Mononuclear cell (primary cell): Measurements from ENCODE around the gene RPL10A. TPM values are rescaled to one million over a fixed set of nuclear protein-coding genes. Genes with fewer than 3 reads are reported as not detected.
"Not testable (repeated sequence)": the region's sequence is repeated elsewhere in the genome, so short reads cannot be mapped to it uniquely, and the experiment has no call there.

Source experiments
- H3K27me3 ChIP-seq: 2 replicates; pipeline ENCODE4 v1.6.0; 2011; ENCODE audit warnings: low read length, control low read depth; ENCODE audit not compliant: insufficient read depth
- H3K4me1 ChIP-seq: 2 replicates; pipeline ENCODE4 v1.5.1; 2011; ENCODE audit warnings: mild to moderate bottlenecking, low read length, control low read depth; ENCODE audit not compliant: insufficient read depth
- H3K4me3 ChIP-seq: 2 replicates; pipeline ENCODE4 v1.5.1; 2011; ENCODE audit warnings: mild to moderate bottlenecking, low read length, moderate library complexity
- H3K9me3 ChIP-seq: 2 replicates; pipeline ENCODE4 v1.5.1; 2011; ENCODE audit warnings: low read depth, mild to moderate bottlenecking, control low read depth, low read length
- total RNA-seq: library from RNA; depleted of rRNA; stranded (reverse); fragments of >200 nt; gene quantifications from one replicate; pipeline ENCODE4 v1.2.3, GENCODE V29; 2012

RPL10A gene
- total RNA-seq, 1 donor, result 1,708 TPM

DNA sequence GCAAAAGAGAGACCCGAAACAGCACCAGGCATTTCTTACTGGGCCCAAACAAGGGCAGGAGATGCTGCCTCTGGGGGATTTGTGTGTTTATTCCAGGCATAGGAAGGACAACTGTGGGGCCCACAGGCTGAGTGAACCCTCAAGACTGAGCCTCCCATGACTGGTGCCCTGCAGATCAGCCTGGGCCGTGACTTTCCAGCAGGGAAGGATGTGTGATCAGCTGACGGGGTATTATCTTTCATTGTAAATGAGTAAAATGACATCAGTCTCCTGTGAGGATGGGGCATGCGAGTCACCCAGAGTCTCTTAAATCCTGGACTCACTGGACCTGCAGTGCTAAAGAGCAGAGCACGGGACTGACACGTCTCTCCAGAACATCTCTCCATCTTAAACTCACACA, 32.6 kb downstream of the RPL10A start:
- Histone ChIP-seq H3K27me3 (peaks cover 35% of the 10 kb centered on the region), H3K9me3 (no peaks in the 10 kb centered on the region), H3K4me3 (no peak overlapping the region), H3K4me1 (peaks cover 13% of the 10 kb centered on the region)

DNA sequence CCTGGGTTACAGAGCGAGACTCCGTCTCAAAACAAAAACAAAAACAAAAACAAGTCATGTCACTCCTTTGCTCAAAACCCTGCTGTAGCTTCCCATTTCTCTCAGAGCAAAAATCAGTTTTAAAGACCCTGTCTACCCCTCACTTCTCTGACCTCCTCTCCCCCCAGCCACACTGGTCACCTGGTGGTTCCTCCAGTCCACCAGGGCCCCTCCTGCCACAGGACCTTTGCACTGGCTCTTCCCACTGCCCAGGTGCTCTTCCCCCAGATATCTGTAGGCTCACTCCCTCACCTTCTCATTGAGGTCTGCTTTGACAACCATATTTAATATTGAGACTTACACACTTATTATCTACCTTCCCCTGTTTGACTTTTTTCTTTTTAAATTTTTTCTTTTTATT, 33.6 kb downstream of the RPL10A start:
- peaks cover 13% of the 10 kb centered on the region for H3K4me1 ChIP-seq
- H3K4me3 ChIP-seq, result no peak overlapping the region
- H3K27me3 ChIP-seq, result peaks cover 32% of the 10 kb centered on the region
- no peaks in the 10 kb centered on the region for H3K9me3 ChIP-seq

DNA sequence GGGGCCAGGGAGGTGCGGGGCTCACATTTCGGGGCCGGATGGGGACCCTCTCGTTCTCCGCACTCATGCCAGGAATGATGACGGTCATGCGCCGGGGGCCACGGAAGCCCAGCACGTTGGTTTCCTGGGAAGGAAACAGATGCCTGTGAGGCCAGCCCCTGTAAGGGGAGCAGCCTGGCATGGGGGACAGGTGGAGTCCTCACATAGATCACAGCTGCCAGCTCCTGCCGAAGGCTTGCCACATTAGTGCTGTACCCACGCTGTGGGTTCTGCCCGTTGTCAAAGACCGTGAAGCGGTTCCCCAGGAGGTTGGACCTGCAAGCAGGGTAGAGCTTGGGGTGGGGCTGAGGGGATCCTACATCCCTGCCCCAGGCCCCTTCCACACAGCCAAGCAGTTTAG, 35.3 kb downstream of the RPL10A start:
- Histone ChIP-seq H3K9me3 (no peaks in the 10 kb centered on the region), H3K4me1 (peaks cover under 1% of the 10 kb centered on the region), H3K4me3 (no peak overlapping the region), H3K27me3 (peaks cover 26% of the 10 kb centered on the region)

DNA sequence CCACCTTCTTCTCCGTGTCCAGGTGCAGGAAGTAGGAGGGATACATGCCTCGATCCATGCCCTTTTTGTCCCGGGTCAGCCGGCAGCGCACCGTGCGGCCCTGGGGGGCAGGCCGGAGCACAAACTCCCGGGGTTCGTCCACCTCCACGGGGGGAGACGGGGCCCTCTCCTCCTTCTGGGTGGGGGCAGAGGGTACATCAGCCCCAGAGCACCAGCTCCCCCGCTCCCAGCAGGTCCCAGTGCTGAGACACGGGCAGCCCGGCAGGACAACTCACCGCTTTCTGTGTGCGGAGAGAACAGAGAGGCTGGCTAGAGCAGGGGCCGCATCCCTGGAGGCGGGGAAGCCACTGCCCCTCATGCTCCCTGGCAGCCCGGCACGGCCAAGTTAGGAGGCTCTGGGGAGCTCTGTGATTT, 37.8 kb downstream of the RPL10A start:
- H3K9me3 ChIP-seq, result no peaks in the 10 kb centered on the region
- no peaks in the 10 kb centered on the region for H3K4me1 ChIP-seq
- no peak overlapping the region for H3K4me3 ChIP-seq
- peaks cover 11% of the 10 kb centered on the region for H3K27me3 ChIP-seq

DNA sequence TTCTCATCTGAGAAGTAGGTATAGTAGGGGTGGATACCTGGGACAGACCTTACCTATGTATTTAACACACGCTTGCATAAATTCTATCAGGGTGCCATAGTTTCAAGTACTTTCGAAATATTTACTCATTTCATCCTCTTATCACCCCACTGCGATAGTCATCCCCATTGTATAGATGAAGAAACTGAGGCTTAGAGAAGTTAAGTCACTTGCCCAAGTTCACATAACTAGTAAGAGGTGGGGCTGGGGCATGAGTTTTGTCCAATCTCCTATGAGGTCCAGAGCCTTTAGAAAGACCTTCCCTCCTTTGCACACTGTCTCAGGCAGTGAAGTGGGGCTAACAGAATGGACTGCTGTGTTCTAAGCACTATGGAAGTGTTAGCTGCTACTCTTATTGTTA, 38.3 kb downstream of the RPL10A start:
- H3K4me1 ChIP-seq, result no peaks in the 10 kb centered on the region

DNA sequence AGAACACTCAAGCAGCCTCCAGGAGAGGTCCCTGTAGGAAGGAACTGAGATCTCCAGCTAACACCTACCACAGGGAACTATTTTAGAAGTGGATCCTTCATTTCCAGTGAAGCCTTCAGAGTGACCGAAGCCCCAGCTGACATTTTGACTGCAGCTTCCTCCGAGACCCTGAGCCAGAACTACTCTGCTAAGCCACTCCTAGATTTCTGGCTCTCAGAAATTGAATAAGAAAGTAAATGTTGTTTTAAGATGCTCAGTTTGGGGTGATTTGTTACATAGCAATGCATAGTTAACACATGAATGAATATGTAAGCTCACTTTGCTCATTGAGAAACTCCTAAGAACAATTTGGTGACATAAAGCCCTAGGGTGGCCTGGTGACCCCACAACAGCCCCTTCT, 39.0 kb downstream of the RPL10A start:
- Histone ChIP-seq H3K27me3 (peaks cover 15% of the 10 kb centered on the region), H3K4me1 (no peaks in the 10 kb centered on the region), H3K4me3 (no peak overlapping the region), H3K9me3 (no peaks in the 10 kb centered on the region)

More for the DNA sequence above, 38.3 kb downstream of the RPL10A start:
- Histone ChIP-seq H3K9me3 (no peaks in the 10 kb centered on the region), H3K4me3 (no peak overlapping the region), H3K27me3 (peaks cover 15% of the 10 kb centered on the region)

DNA sequence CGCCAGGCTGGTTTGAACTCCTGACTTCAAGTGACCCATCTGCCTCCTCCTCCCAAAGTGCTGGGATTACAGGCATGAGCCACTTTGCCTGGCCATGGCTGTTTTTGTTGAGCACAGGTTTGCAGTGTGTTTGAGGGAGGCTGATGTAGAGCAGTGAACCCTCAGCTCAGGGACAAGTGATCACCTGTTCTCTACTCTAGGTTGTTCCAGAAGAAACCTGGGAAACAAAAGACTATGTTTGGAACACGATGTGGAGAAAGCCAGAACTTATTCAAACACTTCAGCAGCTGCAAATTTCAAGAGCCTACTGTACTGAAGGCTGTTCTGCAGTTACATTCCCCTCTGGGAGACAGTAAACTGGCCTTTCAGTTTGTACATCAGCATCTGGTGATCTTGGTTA, 39.8 kb downstream of the RPL10A start:
- H3K4me3 ChIP-seq, result no peak overlapping the region
- no peaks in the 10 kb centered on the region for H3K9me3 ChIP-seq
- H3K27me3 ChIP-seq, result peaks cover 15% of the 10 kb centered on the region
- H3K4me1 ChIP-seq, result no peaks in the 10 kb centered on the region

DNA sequence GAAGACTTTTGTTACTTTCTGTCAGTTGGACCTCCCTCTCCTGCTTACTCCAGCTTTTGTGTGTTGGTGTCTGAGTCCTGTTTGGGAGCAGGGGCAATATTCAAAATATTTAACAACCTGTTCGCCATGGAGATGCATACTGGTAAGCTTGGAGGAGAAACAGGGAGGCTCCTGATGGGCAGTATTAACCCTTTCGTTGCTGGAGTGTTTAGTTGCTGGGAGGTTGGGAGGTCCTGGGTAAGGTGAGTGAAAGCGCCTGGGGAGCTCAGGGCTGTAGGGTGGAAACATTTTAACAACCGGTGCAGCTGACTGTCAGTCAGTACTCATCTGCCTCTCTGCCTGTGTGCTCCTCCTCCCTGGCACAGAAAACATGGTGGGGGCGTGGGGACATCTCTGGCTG, 40.3 kb downstream of the RPL10A start:
- no peak overlapping the region for H3K4me3 ChIP-seq
- H3K4me1 ChIP-seq, result no peaks in the 10 kb centered on the region
- no peaks in the 10 kb centered on the region for H3K9me3 ChIP-seq
- H3K27me3 ChIP-seq, result peaks cover 11% of the 10 kb centered on the region

DNA sequence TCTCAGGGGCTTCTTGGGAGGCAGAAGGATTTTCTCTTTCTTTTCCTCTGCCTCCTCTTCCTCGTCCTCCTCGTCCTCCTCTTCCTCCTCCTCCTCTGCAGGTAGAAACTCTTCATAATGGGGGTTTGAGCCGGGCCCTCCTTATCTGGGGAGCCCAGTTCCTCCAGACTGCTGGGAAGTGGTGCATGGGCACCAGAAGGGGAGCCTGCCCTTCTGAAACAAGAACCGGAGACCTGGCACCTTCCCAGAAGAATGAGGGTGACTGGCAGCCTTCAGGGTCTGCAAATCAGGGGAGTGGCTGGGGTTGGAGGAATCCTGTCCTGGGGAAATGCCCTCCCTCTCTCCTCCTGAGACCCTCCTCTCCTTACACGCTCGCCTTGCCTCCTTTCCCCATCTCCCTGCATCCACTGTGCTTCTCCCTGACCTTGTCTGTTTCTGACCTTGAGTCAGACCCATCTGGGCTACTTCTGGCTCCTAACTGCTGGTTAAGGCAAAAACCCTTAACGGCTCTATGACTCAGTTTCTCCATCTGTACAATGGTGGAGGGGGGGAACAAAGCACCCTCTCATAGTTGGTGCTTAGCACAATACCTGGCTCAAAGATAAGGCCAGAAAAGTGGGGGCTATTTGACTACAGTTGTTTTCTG, 42.8 kb downstream of the RPL10A start:
- Histone ChIP-seq H3K27me3 (peaks cover 9% of the 10 kb centered on the region), H3K4me1 (no peaks in the 10 kb centered on the region), H3K4me3 (no peak overlapping the region), H3K9me3 (no peaks in the 10 kb centered on the region)

DNA sequence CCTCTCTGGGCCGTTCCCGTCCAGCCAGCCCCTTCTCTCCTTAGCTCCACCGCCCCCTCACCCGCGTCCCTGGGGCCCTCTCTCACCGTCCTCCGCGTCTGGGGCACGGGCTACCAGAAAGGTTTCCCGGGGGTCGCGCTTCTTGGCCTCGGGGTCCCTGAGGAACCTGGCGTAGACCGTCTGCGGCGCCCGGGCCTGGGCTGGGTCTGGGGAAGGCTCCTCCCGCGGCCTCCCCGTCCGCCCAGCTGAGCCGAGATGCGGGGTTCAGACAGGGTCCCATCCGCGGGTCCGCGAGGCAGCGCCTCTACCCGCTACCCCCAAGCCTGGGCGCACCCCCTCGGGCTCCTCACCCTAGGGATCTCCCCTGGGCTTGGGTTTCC, 43.4 kb downstream of the RPL10A start:
- H3K4me3 ChIP-seq, result no peak overlapping the region
- peaks cover 9% of the 10 kb centered on the region for H3K27me3 ChIP-seq
- H3K4me1 ChIP-seq, result no peaks in the 10 kb centered on the region
- H3K9me3 ChIP-seq, result no peaks in the 10 kb centered on the region

DNA sequence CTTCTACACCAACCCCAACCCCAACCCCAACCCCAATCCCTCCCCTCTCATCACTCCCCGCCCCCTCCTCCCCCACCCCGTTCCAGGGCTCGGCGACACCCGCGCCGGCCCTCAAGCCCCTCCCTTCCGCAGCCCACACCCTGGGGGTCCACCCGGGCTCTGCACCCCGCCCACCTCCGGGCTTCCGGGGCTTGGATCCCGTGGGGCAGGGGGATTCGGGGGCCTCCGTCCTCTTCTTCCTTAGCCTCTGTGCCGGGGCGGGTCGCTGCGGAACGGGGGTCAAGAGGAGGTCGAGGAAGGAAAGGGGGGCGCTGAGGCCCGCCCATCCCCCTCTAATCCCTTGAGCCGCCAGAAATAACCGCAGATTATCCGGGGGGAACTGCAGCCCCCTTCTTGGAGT, 43.8 kb downstream of the RPL10A start:
- Histone ChIP-seq H3K9me3 (no peaks in the 10 kb centered on the region), H3K4me3 (no peak overlapping the region), H3K4me1 (no peaks in the 10 kb centered on the region), H3K27me3 (peaks cover 9% of the 10 kb centered on the region)

DNA sequence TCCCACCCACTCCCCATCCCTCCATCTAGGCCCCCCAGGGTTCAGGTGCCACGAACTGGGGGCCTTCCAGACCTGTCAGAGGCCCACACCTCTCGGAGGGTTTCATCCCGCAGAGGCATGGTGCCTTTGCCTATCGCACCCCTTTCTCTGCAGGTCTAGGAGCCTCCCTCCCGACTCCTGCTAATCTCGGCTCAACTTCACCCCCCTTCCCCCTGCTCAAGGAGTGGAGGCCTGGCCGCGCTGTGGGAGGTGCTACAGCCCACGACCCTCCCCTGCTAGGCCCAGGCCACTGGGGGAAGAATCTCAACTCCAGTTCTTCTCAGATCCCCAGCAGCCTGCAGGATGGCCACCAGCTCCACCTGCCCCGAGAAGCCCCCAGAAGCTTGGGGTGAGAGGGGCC, 44.5 kb downstream of the RPL10A start, which contains the start of gene TULP1:
TULP1 (minus strand) TSS at position 157 of the 400 bp plus-strand sequence; CDS start at position 119, 38 bp downstream.
- no peaks in the 10 kb centered on the region for H3K9me3 ChIP-seq
- H3K27me3 ChIP-seq, result peaks cover 9% of the 10 kb centered on the region
- H3K4me3 ChIP-seq, result no peak within 1 kb of the TSS

DNA sequence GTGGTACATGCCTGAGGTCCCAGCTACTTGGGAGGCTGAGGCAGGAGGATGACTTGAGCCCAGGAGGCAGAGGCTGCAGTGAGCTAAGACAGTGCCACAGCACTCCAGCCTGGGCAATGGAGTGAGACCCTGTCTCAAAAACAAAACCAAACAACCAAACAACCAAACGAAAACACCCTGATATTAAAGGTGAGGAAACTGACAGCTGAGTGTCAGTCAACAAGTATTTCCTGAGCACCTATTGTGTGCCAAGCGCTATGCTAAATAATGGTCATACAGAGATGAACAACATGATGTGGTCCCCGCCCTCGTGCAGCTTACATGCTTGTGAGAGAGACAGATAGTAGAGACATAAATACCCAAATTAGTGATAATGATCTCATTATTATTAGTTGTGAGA, 46.4 kb downstream of the RPL10A start:
- H3K4me3 ChIP-seq, result no peak overlapping the region
- H3K27me3 ChIP-seq, result peaks cover 9% of the 10 kb centered on the region
- H3K9me3 ChIP-seq, result no peaks in the 10 kb centered on the region
- H3K4me1 ChIP-seq, result no peaks in the 10 kb centered on the region

More for the DNA sequence above, 44.5 kb downstream of the RPL10A start, which contains the start of gene TULP1:
- no peaks in the 10 kb centered on the region for H3K4me1 ChIP-seq

DNA sequence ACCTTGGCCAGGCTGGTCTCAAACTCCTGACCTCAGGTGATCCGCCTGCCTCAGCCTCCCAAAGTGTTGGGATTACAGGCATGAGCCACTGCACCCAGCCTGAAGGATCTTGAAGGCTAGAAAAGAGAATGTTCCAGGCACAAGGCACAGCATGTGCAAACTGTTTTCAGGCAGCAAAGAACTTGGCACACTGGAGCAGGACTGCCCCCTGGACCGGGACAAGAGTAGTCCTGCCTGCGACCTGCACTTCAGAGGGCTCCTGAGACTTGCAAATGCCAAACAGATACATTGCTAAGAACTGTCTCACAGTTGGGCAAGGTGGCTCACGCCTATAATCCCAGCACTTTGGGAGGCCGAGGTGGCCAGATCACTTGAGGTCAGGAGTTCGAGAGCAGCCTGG, 47.7 kb downstream of the RPL10A start:
- not testable (repeated sequence) for H3K4me1 ChIP-seq, H3K4me3 ChIP-seq, H3K9me3 ChIP-seq, H3K27me3 ChIP-seq

DNA sequence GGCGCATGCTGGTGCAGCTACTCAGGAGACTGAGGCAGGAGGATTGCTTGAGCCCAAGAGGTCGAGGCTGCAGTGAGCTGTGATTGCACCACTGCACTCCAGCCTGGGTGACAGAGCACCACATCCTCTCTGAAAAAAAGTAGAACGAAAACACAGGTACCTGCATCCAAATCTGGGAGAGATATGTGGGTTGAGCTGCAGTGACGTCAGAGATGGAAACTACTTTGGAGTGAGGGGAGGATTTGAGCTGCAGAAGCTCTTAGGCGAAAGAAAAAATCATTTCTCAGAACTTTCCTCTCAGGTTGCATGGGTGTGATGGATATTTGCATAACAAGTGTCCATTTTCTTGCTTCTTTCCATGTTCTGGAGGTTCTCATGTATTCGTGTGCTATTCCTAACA, 48.5 kb downstream of the RPL10A start:
- H3K9me3 ChIP-seq, result no peaks in the 10 kb centered on the region

DNA sequence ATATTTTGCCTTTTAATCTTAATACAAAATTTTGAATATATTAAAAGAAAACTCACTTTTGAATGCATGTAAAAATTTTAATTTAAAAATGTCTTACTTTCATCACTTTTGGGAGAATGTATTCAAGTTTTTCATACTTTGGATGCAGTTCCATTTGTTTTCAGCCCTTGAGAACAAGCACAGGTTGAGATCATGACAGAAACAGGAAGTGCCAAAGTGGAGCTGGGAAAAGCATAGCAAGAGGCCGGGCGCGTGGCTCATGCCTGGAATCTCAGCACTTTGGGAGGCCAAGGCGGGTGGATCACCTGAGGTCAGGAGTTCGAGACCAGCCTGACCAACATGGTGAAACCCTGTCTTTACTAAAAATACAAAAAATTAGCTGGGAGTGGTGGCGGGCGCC, 49.8 kb downstream of the RPL10A start:
- H3K4me3 ChIP-seq, H3K27me3 ChIP-seq, H3K9me3 ChIP-seq: not testable (repeated sequence)
- H3K4me1 ChIP-seq, result peaks cover 13% of the 10 kb centered on the region

More for the DNA sequence above, 48.5 kb downstream of the RPL10A start:
- no peak overlapping the region for H3K4me3 ChIP-seq
- no peaks in the 10 kb centered on the region for H3K27me3 ChIP-seq
- peaks cover under 1% of the 10 kb centered on the region for H3K4me1 ChIP-seq
